Activated T-helper 9 cell treated with anti-CD3 and anti-CD28 coated beads, Interleukin-2, amount 50 U/mL, for 16 hours (primary cell): ENCODE results near the gene FBF1.
A peak's percentile ranks its signal among the peaks of the same experiment; 100 is the strongest.
"Not testable (repeated sequence)": the region's sequence is repeated elsewhere in the genome, so short reads cannot be mapped to it uniquely, and the experiment has no call there.

Experiments
- DNase-seq: peaks from one replicate; pipeline ENCODE4 v3.0.0-alpha.2; 2020; ENCODE audit warnings: low read depth

The FBF1 gene

DNA sequence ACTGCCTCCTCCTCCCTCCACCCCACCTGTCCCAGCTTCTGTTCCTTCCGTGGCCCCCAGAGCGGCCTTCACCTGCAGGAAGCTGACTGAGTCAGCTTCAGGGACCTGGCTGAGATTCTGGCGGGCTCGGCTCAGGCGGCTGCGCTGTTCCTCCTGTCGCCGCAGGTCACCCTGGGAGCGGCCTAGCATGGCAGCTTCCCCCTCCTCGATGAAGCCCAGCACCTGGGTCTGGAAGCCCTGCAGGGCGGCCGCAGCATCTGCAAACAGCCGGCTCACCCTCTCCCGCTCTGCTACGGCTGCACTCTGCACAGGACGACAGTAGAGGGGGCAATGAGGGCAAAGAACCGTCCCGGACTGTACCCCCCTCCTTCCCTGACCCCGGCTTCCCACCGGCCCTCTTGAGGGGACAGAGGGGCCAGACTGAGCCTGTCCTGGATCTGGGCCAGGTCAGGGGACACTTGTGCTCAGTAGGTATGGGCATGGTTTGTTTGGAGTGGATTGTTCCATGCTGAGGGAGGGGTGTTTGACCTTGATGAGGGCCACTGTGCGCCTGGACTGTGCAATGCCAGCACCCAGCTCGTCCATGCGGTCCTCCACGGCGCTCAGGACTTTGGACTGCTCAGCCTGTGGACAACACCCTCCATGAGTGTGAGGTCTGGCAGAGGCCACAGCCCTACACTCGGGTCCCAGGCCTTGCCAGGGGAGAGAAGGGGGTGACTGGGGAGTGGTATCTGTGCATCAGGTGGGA is 64.5 kb downstream of the FBF1 start:
- DNase-seq = peak; percentile 47

DNA sequence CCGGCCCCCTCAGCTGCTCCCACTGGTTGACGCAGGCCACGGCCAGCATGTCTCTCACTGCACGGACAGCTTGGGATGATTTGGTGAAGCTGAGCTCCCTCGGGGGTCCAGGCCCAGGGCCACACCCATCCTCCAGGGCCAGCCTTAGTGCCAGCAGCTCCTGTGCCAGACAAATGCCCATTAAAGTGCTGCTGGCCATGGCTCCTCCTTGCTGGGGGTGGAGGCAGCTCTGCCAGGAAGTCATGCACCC is 65.0 kb downstream of the FBF1 start:
- DNase-seq = no peak

DNA sequence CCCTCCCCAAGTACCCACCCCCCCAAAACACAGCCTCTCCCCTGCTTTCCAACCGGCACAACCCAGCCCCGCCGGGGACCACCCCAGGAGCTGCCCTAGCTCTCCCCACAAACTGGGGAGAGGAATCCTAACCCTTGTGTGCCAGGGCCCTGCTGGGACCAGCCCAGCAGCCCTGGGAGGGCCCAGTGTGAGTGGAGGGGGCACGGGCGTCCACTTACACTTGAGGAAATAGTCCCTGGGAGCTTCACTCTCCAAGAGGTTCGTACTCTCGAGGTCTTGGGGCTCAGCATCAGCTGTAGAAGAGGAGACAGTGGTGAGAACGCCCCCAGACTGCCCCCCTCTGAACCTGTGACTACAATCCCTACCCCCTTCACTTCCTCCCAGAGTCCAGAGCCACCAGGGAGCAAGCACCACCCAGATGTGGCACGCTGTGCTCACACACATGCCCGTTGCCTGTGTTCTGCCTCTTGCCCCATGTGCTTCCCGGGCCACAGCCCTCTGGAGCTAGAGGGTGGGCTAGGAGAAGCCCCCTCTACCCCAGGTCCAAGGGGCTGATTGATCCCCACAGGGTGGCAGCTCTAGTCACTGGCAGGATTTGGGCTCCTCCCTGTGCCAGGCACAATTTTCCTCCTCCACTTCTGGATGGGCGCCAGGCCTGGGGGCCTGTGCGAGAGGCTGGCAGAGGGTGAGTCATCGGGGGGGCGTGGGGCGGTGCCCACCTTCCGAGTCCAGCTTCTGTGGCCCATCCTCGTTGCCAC is 65.5 kb downstream of the FBF1 start:
- DNase-seq = no peak

DNA sequence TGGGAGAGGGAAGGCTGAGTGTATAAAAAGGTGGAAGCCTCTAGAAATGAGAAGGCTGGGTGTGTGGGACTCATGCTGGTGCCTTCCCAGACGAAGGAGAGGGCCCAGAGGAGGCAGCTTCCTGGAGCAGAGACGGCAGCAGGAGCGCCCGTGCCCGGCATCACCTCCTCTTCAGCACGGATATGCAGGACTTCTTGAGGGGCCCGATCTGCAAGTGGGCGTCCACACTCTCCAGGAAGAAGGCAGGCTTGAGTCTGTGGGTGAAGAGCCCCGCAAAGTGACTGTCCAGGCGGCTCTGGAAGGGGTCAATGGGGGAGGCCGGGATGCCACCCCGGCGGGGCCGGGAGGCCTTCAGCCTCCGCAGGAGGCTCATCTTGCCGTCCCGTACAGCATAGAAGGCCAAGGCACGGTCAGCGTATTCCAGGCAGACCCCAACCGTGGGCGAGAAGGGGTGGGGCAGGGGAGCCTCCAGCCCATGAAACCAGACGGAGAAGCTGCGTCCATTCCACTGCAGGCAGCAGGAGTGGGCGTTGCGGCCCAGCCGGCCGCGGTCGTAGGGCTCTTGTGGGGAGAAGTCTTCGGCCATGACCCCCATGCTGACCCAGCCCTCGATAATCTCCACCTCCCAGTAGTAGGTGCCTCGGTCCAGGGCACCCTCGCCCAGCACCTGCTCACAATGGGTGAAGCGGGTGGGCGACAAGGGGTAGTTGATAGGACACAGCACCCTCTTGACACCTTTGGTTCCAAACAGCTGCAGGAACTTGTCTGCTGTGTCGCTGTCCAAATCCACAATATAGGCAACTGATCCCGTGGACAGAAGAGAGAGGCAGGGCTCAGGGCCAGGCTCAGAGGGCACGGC is 66.3 kb downstream of the FBF1 start:
- DNase-seq = no peak

DNA sequence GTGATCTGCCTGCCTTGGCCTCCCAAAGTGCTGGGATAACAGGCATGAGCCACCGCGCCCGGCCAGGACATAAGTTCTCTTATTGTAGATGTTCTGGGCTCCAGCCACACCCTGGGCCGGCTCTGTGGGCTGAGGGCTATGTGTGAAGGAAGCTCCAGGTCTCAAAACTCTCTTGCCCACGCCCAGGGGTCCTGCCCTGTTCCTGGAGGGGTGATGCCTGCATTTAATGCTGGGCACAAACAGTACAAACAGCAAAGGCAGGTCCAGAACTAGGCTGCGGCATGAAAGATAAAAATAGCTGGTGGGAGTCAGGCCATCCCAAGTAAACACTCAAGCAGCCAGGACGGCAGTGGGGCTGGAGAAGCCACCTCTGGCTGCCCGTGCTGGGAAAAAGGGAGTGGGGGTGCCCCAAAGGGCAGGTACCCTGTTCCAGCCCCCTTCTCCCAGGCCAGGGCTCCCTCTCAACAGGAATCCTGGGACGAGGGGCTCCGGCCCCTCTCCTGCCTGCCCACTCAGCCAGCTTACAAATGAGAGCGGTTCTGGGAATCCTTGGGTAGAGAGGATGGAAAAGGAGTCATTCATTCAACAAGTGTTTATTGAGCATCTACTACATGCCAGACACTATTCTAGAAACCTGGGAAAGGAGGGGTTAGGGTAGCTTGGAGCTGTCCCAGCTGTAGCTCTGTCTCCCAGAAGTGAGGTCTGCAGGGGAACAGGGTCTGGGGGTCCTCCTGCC is 67.1 kb downstream of the FBF1 start:
- DNase-seq = no peak

DNA sequence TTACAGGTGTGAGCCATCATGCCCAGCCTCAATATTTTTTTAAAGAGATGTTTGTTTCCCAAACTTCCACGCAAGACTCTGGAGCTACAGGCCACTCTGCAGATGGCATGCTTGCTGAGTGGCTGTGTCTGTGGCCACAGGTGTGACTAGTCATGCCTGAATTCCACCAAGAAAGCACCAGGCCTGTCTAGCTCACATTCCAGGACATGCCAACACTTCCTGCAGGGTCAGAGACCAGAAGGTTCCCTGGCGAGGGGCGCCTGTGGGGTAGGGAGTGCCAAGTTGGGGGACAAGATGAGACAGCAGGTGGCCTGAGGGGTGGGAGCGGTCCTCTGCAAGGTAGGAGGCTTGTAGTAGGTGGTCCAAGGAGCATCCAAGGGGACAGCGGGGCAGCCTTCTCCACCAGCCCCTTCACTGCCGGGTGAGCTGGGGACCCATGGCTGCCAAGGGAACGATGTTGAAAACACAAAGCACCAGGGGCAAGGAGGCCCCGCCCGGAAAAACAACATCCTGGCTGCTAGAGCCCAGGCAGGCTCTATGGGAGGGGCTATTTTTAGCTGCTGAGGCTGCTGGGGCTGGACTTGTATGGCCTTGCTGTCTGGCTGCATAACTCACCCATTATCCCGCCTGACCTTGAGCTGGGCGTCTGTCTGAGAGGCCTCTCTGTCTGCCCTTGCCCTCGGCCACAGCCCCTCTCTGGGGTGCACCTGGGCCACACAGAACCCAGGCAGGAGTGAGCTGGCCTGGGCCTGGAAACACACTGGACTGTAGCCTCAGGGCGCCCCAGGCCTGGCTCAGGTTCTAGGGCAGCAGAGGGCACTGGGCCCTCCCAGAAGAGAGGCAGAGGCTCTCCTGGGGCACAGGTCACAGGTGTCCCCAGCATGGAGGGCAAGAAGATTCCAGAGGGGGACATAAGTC is 68.1 kb downstream of the FBF1 start:
- DNase-seq = no peak

DNA sequence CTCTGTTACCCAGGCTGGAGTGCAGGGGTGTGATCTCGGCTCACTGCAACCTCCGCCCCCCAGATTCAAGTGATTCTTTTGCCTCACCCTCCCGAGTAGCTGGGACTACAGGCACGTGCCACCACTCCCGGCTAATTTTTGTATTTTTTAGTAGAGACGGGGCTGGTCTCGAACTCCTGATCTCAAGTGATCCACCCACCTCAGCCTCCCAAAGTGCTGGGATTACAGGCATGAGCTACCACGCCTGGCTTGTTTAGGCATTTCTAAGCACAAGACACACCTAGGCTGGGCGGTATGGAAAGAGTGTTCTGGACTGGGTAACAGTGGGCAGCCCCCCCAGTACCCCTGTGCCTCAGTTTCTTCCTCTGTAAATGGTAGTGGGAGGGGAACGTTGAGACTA is 70.6 kb downstream of the FBF1 start:
- not testable (repeated sequence) for DNase-seq

DNA sequence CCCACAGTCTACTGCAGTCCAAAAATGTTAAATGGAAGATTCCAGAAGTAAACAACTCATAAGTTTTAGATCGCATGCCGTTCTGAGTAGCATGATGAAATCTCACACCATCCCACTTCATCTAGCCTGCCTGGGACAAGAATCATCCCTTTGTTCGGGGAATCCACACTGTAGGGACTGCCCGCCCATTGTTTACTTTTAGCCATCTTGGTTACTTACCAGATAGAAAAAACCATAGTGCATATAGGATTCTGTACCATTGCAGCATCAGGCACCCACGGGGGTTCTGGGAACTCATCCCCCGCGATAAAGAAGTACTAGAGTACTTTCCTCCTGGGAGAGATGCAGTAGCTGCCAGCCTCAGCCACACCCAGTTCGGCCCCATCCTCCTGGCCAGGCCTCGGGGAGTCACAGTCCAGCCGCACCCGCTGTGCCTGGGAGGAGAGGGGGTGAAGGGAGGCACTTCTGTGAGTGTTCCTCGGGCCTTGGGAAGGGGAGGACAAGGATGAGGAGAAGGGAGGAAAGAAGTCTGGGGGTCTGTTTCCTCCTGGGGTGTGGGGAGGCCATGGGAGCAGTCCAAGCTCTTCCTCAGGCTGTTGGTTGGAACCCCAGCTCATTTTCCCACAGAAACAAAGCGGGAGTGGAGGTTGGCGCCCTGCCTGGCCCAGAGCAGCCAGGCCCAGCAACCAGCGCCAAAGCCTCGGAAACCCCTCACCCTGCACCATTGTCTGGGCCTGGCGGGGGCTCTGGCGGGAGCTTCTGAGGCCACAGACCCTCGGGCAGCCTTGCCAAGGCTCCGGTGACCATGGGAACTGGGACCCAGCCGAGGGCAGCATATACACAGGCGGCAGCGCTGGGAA is 71.3 kb downstream of the FBF1 start:
- no peak for DNase-seq

DNA sequence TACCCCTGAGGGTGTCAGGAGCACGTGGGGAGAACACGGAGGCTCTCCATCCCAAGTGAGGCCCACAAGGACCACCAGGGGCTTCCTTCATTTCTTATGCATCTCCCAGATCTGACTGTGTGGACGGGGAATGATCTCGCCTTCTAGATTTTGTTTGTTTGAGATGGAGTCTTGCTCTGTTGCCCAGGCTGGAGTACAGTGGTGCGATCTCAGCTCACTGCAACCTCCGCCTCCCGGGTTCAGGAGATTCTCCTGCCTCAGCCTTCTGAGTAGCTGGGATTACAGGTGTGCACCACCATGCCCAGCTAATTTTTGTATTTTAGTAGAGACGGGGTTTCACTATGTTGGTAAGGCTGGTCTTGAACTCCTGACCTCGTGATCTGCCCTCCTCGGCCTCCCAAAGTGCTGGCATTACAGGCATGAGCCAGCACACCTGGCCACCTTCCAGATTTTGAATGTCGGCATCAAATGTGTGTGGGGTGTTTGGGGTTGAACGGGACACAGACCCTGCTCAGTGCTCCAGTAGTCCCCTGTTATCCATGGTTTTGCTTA is 72.0 kb downstream of the FBF1 start:
- DNase-seq = not testable (repeated sequence)

DNA sequence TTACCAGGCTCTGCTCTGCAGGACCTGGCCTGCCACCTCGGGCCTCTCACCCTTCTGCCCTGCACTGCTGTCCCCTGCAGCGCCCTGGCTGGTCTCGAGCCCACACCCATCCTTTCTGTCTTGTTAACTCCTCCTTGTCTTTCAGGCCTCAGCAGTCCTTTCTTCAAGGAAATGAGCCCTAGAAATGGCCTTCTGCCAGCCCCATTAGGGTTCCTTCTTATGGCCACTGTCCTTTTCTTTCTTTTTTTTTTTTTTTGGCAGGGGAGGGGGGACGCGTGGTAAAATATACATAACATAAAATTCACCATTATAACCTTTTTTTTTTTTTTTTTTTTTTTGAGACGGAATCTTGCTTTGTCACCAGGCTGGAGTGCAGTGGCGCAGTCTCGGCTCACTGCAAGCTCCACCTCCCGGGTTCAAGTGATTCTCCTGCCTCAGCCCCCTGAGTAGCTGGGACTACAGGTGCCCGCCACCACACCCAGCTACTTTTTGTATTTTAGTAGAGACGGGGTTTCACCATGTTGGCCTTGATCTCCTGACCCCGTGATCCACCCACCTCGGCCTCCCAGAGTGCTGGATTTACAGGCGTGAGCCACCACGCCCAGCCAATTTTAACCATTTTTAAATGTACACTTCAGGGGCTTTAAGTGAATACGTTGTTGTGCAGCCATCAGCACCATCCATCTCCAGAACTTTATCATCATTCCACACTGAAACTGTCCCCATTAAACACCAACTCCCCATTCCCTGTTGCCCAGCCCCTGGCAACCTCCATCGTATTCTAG is 75.2 kb downstream of the FBF1 start:
- not testable (repeated sequence) for DNase-seq

DNA sequence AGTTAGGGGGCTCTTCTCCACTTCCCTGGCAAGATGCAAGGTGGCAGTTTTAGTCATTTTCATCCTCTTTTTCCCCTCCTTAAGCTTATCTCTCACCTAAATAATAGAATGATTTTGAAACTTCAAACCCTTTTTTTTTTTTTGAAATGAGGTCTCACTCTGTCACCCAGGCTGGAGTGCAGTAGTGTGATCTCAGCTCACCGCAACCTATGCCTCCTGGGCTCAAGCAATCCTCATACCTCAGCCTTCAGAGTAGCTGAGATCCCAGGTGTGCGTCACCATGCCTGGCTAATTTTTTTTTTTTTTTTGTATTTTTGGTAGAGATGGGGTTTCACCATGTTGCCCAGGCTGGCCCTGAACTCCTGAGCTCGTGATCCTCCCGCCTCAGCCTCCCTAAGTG is 76.0 kb downstream of the FBF1 start:
- not testable (repeated sequence) for DNase-seq

DNA sequence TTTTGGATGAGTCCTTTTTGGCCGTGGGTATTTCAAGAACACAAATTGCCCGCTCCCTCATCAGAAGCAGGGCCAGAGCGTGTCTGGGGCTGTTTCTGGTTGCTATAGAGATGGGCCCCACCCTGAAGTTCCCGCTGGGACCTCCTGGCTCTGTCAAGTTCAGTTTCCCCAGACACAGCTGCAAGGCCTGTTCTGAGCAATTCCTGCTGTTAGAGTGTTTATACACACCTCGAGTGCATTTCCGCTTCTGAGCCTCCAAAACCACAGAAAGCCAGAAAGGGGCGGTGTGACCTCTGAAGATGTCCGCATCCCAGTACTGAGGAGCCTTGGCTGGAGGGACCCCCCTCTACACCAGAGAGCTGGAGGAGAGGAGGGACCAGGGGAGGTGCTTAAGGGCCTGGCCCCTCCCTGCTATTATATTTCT is 76.4 kb downstream of the FBF1 start:
- DNase-seq = no peak

DNA sequence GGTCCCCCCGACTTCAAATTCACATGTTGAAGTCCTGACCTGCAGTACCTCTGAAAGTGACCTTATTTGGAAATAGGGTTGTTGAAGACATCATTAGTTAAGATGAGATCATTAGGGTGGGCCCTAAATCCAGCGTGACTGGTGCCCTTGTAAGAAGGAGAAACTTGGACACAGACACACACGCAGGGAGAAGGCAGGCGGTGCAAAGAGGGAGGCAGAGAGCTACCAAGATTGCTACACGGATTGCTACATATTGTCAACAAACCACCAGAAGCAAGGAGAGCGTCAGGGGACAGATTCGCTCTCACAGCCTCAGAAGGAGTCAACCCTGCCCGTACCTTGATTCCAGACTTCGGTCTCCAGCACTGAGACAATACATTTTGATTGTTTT is 78.9 kb downstream of the FBF1 start:
- no peak for DNase-seq
